Astrocyte (in vitro differentiated cells and primary cell): ENCODE measurements around the gene NTN3. TPM values are rescaled to one million over a fixed set of nuclear protein-coding genes. Genes with fewer than 3 reads are reported as not detected.

Source experiments
- DNase-seq: peaks from one replicate; pipeline ENCODE4 v3.0.0-alpha.2; 2010; ENCODE audit warnings: low read depth
- FAIRE-seq: peaks from 2 replicates; lab custom pipeline; 2011; peaks lifted over from hg19 to GRCh38; lab: Jason Lieb, UNC
- H2AFZ ChIP-seq: 2 replicates; pipeline ENCODE4 v1.6.0; 2012; ENCODE audit warnings: low read depth, low read length, inconsistent platforms
- H3K27ac ChIP-seq: 2 replicates; pipeline ENCODE4 v1.5.1; 2011; ENCODE audit warnings: low read depth, low read length, inconsistent platforms
- H3K27me3 ChIP-seq: 2 replicates; pipeline ENCODE4 v1.6.0; 2011; ENCODE audit warnings: low read length, inconsistent platforms; ENCODE audit not compliant: insufficient read depth
- H3K36me3 ChIP-seq: 2 replicates; pipeline ENCODE4 v1.5.1; 2011; ENCODE audit warnings: low read length, inconsistent platforms; ENCODE audit not compliant: insufficient read depth
- H3K4me1 ChIP-seq: 2 replicates; pipeline ENCODE4 v1.5.1; 2011; ENCODE audit warnings: low read length, inconsistent platforms; ENCODE audit not compliant: insufficient read depth
- H3K4me2 ChIP-seq: 2 replicates; pipeline ENCODE4 v1.6.0; 2012; ENCODE audit warnings: low read length, inconsistent platforms
- H3K4me3 ChIP-seq: 2 replicates; pipeline ENCODE4 v1.5.1; 2011; ENCODE audit warnings: low read depth, mild to moderate bottlenecking, low read length, inconsistent platforms; ENCODE audit not compliant: insufficient read depth
- H3K79me2 ChIP-seq: 2 replicates; pipeline ENCODE4 v1.6.0; 2012; ENCODE audit warnings: mild to moderate bottlenecking, low read length, inconsistent platforms; ENCODE audit not compliant: insufficient read depth
- H3K9ac ChIP-seq: 2 replicates; pipeline ENCODE4 v1.6.0; 2012; ENCODE audit warnings: mild to moderate bottlenecking, low read length, inconsistent platforms
- H3K9me3 ChIP-seq: 2 replicates; pipeline ENCODE4 v1.5.1; 2012; ENCODE audit warnings: low read depth, mild to moderate bottlenecking, low read length, inconsistent platforms; ENCODE audit not compliant: insufficient read depth
- H4K20me1 ChIP-seq: 2 replicates; pipeline ENCODE4 v1.6.0; 2012; ENCODE audit warnings: low read length, inconsistent platforms; ENCODE audit not compliant: insufficient read depth
- H3K27ac Mint-ChIP-seq: one replicate; pipeline ENCODE4 v1.8.0; 2021; ENCODE audit warnings: mild to moderate bottlenecking, mixed read lengths; ENCODE audit not compliant: unreplicated experiment
- H3K27me3 Mint-ChIP-seq: one replicate; pipeline ENCODE4 v1.8.0; 2021; ENCODE audit warnings: low read depth, mixed read lengths; ENCODE audit not compliant: unreplicated experiment
- H3K36me3 Mint-ChIP-seq: one replicate; pipeline ENCODE4 v1.8.0; 2021; ENCODE audit warnings: low read depth, mixed read lengths; ENCODE audit not compliant: unreplicated experiment
- H3K4me1 Mint-ChIP-seq: one replicate; pipeline ENCODE4 v1.8.0; 2021; ENCODE audit warnings: low read depth, mixed read lengths; ENCODE audit not compliant: unreplicated experiment
- H3K4me3 Mint-ChIP-seq: one replicate; pipeline ENCODE4 v1.8.0; 2021; ENCODE audit warnings: mild to moderate bottlenecking, moderate library complexity, mixed read lengths; ENCODE audit not compliant: unreplicated experiment
- H3K9me3 Mint-ChIP-seq: one replicate; pipeline ENCODE4 v1.8.0; 2021; ENCODE audit warnings: mild to moderate bottlenecking, mixed read lengths; ENCODE audit not compliant: unreplicated experiment
- EZH2 ChIP-seq: IDR thresholded peaks from 2 replicates; pipeline ENCODE4 v1.6.1; 2012; ENCODE audit warnings: mild to moderate bottlenecking, low read length, inconsistent platforms; ENCODE audit not compliant: insufficient read depth
- total RNA-seq: library from RNA; stranded (reverse); gene quantifications from 2 replicates; pipeline ENCODE4 v1.2.1, GENCODE V29; 2021
- TF ChIP-seq, protein P1 (sequence below): IDR thresholded peaks from 2 replicates; pipeline ENCODE4 v1.5.1; 2011; ENCODE audit warnings: low read depth, mild to moderate bottlenecking, inconsistent platforms, low read length, moderate library complexity; ENCODE audit not compliant: insufficient read depth

The NTN3 gene
- total RNA-seq, 1 donor from 2014 or later = 1.1 TPM

DNA sequence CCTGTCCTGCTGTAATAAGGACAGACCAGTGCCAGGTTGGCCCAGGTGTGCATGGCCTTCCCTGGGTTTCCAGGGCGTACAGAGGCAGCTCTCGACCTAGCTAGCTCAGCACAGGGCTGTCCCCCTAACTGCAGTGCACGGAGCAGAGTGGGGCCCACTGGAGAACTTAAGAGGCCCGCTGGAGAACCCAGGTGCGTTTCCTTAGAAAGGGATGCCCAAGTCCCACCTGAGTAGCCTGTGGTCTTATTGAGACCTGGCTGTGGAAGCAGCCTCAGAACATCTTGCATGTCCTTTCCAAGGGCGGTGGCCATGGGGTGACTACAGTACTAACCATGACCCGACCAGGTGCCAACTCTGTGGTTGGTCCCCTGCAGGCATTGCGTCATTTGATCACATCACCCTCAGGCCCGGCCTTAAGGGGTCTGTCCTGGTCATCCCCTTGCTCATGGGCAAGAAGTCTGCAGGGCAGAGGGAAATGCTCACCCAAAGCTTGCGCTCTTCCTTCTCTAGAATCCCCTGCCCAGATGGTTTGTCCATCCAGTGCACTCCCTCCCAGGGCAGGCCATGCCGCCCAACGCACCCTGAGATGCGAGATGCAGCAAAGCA, 45.2 kb upstream of the NTN3 start:
- FAIRE-seq = no peak
- peaks cover 3% of the 10 kb centered on the region for H3K27me3 ChIP-seq
- H2AFZ ChIP-seq = no peak overlapping the region

DNA sequence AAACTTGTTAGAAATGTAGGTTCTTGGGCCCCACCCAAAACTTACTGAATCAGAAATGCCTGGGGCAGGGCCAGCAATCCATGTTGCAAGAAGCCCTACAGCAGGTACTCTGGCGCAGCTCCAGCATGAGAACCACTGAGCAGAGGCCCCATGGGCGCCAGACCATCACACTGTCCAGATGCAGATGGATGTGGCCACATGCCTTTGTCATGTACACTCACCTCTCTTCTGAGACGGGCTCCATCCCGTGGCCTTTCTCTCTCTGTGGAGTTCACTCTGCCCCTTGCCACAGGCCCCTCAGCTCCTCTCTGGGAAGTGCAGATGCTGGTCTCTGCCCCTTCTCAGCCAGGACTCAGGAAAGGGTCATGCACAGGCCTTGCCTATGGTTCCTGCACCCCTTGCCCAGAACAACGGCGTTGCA, 44.1 kb upstream of the NTN3 start:
- peak overlapping the region; percentile 75 for H3K27ac Mint-ChIP-seq
- TF ChIP-seq EZH2 = no peak
- TF ChIP-seq, protein P1, sequence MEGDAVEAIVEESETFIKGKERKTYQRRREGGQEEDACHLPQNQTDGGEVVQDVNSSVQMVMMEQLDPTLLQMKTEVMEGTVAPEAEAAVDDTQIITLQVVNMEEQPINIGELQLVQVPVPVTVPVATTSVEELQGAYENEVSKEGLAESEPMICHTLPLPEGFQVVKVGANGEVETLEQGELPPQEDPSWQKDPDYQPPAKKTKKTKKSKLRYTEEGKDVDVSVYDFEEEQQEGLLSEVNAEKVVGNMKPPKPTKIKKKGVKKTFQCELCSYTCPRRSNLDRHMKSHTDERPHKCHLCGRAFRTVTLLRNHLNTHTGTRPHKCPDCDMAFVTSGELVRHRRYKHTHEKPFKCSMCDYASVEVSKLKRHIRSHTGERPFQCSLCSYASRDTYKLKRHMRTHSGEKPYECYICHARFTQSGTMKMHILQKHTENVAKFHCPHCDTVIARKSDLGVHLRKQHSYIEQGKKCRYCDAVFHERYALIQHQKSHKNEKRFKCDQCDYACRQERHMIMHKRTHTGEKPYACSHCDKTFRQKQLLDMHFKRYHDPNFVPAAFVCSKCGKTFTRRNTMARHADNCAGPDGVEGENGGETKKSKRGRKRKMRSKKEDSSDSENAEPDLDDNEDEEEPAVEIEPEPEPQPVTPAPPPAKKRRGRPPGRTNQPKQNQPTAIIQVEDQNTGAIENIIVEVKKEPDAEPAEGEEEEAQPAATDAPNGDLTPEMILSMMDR = no peak
- no peak overlapping the region for H3K9ac ChIP-seq

More for the DNA sequence above, 45.2 kb upstream of the NTN3 start:
- H3K9me3 Mint-ChIP-seq = no peaks in the 10 kb centered on the region
- peaks cover 16% of the 10 kb centered on the region for H3K79me2 ChIP-seq
- no peaks in the 10 kb centered on the region for H3K36me3 ChIP-seq
- H4K20me1 ChIP-seq = peaks cover 7% of the 10 kb centered on the region
- H3K9ac ChIP-seq = no peak overlapping the region
- peaks cover 20% of the 10 kb centered on the region for H3K27me3 Mint-ChIP-seq
- H3K36me3 Mint-ChIP-seq = no peaks in the 10 kb centered on the region
- no peak overlapping the region for H3K27ac ChIP-seq
- H3K4me1 Mint-ChIP-seq = peaks cover 6% of the 10 kb centered on the region
- H3K4me3 Mint-ChIP-seq = peak overlapping the region; percentile 57
- no peak for TF ChIP-seq EZH2
- TF ChIP-seq, protein P1 = no peak
- peaks cover 8% of the 10 kb centered on the region for H3K4me1 ChIP-seq
- DNase-seq = no peak
- no peak overlapping the region for H3K4me3 ChIP-seq
- no peaks in the 10 kb centered on the region for H3K9me3 ChIP-seq
- H3K4me2 ChIP-seq = no peak overlapping the region
- no peak overlapping the region for H3K27ac Mint-ChIP-seq

DNA sequence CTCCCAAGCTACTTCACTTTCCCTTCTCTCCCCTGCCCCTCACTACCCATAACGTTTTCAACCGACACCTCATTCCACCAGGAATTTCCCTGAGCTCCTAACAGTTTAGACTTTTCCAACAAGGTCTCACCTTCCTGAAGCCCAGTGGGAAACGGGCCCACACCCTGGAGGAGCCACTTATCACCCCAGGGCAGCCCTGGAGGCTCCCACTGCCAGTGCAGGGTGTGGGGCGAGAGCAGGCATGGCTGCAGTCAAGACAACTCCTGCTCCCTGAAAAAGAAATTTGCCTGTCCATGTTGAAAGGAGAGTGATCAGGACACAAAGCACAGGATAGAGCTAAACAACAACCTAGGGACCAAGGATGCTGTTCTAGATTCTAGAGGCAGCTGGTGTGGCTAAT, 43.6 kb upstream of the NTN3 start:
- DNase-seq = no peak
- peaks cover 6% of the 10 kb centered on the region for H3K4me1 Mint-ChIP-seq
- H3K4me3 Mint-ChIP-seq = peak overlapping the region; percentile 82
- Histone ChIP-seq H3K27me3 (peaks cover under 1% of the 10 kb centered on the region), H3K36me3 (peaks cover 3% of the 10 kb centered on the region), H3K4me2 (no peak overlapping the region), H3K9ac (no peak overlapping the region), H3K9me3 (no peaks in the 10 kb centered on the region), H3K79me2 (peaks cover 32% of the 10 kb centered on the region), H3K27ac (no peak overlapping the region), H4K20me1 (peaks cover 14% of the 10 kb centered on the region), H2AFZ (no peak overlapping the region), H3K4me3 (no peak overlapping the region), H3K4me1 (peaks cover 11% of the 10 kb centered on the region)
- H3K36me3 Mint-ChIP-seq = no peaks in the 10 kb centered on the region
- FAIRE-seq = no peak
- peak overlapping the region; percentile 75 for H3K27ac Mint-ChIP-seq
- H3K27me3 Mint-ChIP-seq = peaks cover 20% of the 10 kb centered on the region
- TF ChIP-seq, protein P1 = no peak
- no peak for TF ChIP-seq EZH2
- no peaks in the 10 kb centered on the region for H3K9me3 Mint-ChIP-seq

More for the DNA sequence above, 44.1 kb upstream of the NTN3 start:
- Histone ChIP-seq H3K27me3 (peaks cover 3% of the 10 kb centered on the region), H3K27ac (no peak overlapping the region), H3K4me3 (no peak overlapping the region), H3K36me3 (no peaks in the 10 kb centered on the region), H3K79me2 (peaks cover 27% of the 10 kb centered on the region), H2AFZ (no peak overlapping the region), H3K4me1 (peaks cover 11% of the 10 kb centered on the region), H3K4me2 (no peak overlapping the region), H4K20me1 (peaks cover 10% of the 10 kb centered on the region), H3K9me3 (no peaks in the 10 kb centered on the region)
- DNase-seq (no peak), FAIRE-seq (no peak)
- Mint-ChIP-seq H3K4me1 (peaks cover 6% of the 10 kb centered on the region), H3K4me3 (no peak overlapping the region), H3K9me3 (no peaks in the 10 kb centered on the region), H3K27me3 (peaks cover 20% of the 10 kb centered on the region), H3K36me3 (no peaks in the 10 kb centered on the region)
